ENCODE results near the gene MADCAM1. TPM values are rescaled to one million over a fixed set of nuclear protein-coding genes. Genes with fewer than 3 reads are reported as not detected.

MADCAM1 gene
- total RNA-seq, 4 donors from 2014 or later: 0.56 to 3.1 TPM; not detected in 2

DNA sequence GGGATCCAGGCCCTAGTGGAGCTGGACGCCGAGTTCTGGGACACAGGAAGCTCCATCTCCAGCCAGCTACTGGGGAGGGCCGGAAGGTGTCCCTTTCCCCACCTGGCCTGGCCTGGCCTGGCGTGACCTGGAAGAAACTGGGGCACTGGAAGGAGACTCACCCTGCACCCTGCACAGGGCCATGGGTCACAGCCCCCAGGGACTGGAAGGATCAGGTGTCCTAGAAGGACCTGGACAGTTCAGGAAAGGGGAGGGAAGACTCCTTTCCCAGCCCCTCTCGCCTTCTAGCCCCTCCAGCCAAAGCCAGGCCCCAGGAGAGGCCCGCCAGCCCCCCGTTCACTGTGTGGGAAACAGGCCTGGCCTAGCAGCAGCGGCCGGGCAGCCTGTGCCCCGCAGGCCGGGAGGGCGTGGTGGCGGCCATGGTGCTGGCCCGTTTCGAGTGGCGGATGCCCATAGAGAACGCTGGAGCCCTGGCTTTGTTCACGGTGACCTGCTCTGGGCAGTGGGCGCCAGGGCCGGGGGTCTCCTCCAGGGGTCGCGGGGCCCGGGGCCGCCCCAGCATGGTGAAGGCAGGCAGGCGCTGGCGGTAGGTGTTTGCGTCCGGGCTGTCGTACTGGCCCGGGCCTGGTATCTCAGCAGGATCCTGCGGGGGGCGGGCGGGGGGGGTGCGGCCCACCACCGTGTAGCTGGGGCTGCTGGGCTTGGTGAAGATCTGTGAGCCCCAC lies 32.6 kb upstream of the MADCAM1 start:
- 76 to 79% methylated on average over 15 to 17 of the region's 35 CpGs for WGBS, 2 donors
- intact Hi-C loops (cut with DNase I): no loop called here
- DNase-seq: no peak

DNA sequence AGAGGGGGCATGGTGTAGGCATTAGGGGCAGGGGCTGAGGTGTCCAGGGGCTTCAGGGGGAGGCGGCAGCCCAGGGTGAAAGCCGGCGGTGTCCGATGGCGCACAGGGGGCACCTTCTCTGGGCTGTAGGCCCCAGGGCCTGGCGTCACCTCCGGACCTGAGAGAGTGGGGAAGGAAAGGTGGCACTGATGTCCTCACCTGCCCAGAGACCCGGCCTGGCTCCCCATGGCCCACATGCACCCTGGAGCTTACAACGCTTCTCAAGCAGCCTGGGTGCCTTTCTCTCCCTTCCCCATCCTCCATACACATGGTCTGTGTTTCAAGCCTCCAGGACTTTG lies 32.1 kb upstream of the MADCAM1 start:
- WGBS, 2 donors: 83 to 89% methylated on average over 7 to 9 of the region's 9 CpGs
- no peaks in the 10 kb centered on the region for H3K36me3 ChIP-seq
- H3K9me3 ChIP-seq: no peaks in the 10 kb centered on the region
- no peak for DNase-seq
- H3K27ac ChIP-seq: no peak overlapping the region
- H3K4me1 ChIP-seq: peaks cover 4 to 7% of the 10 kb centered on the region in 2 donors
- intact Hi-C loops (cut with DNase I): no loop called here
- no peaks in the 10 kb centered on the region for H3K27me3 ChIP-seq
- no peak overlapping the region for H3K4me3 ChIP-seq (replicated peaks in 1 of 3)
- TF ChIP-seq, protein P1, sequence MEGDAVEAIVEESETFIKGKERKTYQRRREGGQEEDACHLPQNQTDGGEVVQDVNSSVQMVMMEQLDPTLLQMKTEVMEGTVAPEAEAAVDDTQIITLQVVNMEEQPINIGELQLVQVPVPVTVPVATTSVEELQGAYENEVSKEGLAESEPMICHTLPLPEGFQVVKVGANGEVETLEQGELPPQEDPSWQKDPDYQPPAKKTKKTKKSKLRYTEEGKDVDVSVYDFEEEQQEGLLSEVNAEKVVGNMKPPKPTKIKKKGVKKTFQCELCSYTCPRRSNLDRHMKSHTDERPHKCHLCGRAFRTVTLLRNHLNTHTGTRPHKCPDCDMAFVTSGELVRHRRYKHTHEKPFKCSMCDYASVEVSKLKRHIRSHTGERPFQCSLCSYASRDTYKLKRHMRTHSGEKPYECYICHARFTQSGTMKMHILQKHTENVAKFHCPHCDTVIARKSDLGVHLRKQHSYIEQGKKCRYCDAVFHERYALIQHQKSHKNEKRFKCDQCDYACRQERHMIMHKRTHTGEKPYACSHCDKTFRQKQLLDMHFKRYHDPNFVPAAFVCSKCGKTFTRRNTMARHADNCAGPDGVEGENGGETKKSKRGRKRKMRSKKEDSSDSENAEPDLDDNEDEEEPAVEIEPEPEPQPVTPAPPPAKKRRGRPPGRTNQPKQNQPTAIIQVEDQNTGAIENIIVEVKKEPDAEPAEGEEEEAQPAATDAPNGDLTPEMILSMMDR (IDR thresholded peaks at IDR 0.05): no peak
- no peak for TF ChIP-seq POLR2A (IDR thresholded peaks at IDR 0.05)

More for the DNA sequence above, 32.6 kb upstream of the MADCAM1 start:
- Histone ChIP-seq H3K4me3 (replicated peaks in 1 of 3) (no peak overlapping the region), H3K9me3 (no peaks in the 10 kb centered on the region), H3K27ac (no peak overlapping the region), H3K36me3 (no peaks in the 10 kb centered on the region), H3K4me1 (peaks cover 4 to 7% of the 10 kb centered on the region in 2 donors), H3K27me3 (no peaks in the 10 kb centered on the region)
- TF ChIP-seq POLR2A (IDR thresholded peaks at IDR 0.05): no peak
- TF ChIP-seq, protein P1 (IDR thresholded peaks at IDR 0.05): no peak

DNA sequence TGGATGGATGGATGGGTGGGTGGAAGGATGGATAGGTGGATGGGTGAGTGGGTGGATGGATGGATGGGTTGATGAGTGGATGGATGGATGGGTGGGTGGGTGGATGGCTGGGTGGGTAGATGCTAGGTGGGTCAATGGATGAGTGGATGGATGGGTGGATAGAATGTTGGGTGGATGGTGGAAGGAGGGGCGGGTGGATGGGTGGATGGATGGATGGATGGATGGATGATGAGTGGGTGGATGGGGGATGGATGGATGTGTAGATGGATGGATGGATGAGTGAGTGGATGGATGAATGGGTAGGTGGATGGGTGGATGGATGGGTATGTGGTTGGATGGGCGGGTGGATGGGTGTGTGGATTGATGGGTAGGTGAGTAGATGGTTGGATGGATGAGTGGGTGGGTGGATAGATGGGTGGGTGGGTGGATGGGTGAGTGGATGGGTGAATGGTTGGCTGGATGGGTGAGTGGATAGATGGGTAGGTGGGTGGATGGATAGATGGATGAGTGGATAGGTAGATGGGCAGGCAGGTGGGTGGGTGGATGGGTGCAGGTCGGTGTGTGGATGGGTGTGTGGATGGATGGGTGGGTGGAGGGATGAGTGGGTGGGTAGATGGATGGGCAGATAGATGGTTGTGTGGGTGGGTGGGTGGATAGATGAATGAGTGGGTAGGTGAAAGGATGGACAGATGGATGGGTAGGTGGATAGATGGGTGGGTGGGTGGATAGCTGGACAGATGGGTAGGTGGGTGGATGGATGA lies 31.1 kb upstream of the MADCAM1 start:
- Histone ChIP-seq H3K27me3 (no peaks in the 10 kb centered on the region), H3K36me3 (no peaks in the 10 kb centered on the region), H3K9me3 (no peaks in the 10 kb centered on the region), H3K4me1 (peaks cover 0 to 7% of the 10 kb centered on the region in 2 donors), H3K27ac (no peak overlapping the region), H3K4me3 (replicated peaks in 1 of 3) (no peak overlapping the region)
- no peak for TF ChIP-seq POLR2A (IDR thresholded peaks at IDR 0.05)
- TF ChIP-seq, protein P1 (IDR thresholded peaks at IDR 0.05): no peak
- DNase-seq: no peak
- intact Hi-C loops (cut with DNase I): no loop called here
- WGBS, 2 donors: 89 to 93% methylated on average over 3 of the region's 3 CpGs

DNA sequence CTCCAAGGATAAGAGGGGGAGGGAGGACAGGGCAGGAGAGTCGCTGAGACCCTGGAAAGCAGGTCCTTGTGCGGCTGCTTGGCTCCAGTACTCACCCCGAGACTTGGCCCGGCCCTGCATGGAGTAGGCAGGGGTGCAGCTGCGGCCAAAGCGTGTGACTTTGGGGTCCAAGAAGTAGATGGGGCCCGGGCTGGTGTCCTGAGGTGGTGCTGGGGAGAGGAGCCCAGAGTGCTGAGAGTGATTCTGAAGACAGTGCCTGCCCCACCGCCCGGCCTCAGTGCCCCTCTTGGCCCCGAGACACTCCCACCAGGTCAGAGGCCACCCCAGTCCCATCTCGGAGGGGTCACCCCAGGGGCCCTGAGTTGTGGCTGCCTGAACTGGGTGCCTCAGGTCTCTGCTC lies 28.7 kb upstream of the MADCAM1 start:
- intact Hi-C loops (cut with DNase I): no loop called here
- Histone ChIP-seq H3K4me3 (replicated peaks in 1 of 3) (no peak overlapping the region), H3K9me3 (no peaks in the 10 kb centered on the region), H3K36me3 (no peaks in the 10 kb centered on the region), H3K27me3 (no peaks in the 10 kb centered on the region), H3K27ac (no peak overlapping the region), H3K4me1 (no peaks in the 10 kb centered on the region)
- WGBS, 2 donors: 67 to 72% methylated on average over 11 of the region's 11 CpGs
- DNase-seq: no peak
- no peak for TF ChIP-seq POLR2A (IDR thresholded peaks at IDR 0.05)
- TF ChIP-seq, protein P1 (IDR thresholded peaks at IDR 0.05): no peak

Data from thyroid gland (tissue), 4 donors.